Upper lobe of left lung (tissue), 6 donors: ENCODE measurements around the gene PRLH. TPM values are rescaled to one million over a fixed set of nuclear protein-coding genes. Genes with fewer than 3 reads are reported as not detected.

ENCODE experiments used
- ATAC-seq, 2 donors: fragments of 200-7000 bp; cut with Tn5 transposase; one replicate each; pipeline ENCODE4 v1.9.1; 2022; ENCODE audit warnings: mild to moderate bottlenecking in 2 of 2, moderate library complexity in 2 of 2; ENCODE audit not compliant: low FRiP score in 2 of 2
- DNase-seq, 2 donors: peaks; one replicate each; pipeline ENCODE4 v3.0.0-alpha.2; 2019 to 2020
- H3K27ac ChIP-seq, 4 donors: fragments of 200-600 bp; sonication (generic); one replicate each; pipeline ENCODE4 v1.5.1; 2016 to 2019
- H3K27me3 ChIP-seq, 4 donors: fragments of 200-600 bp; sonication (generic); one replicate each; pipeline ENCODE4 v1.5.1; 2017 to 2019
- H3K36me3 ChIP-seq, 4 donors: fragments of 200-600 bp; sonication (generic); one replicate each; pipeline ENCODE4 v1.5.1; 2016 to 2019
- H3K4me1 ChIP-seq, 4 donors: fragments of 200-600 bp; sonication (generic); one replicate each; pipeline ENCODE4 v1.5.1; 2018 to 2019
- H3K4me3 ChIP-seq, 4 donors: fragments of 200-600 bp; sonication (generic); one replicate each; pipeline ENCODE4 v1.5.1; 2017 to 2019; ENCODE audit warnings: mild to moderate bottlenecking in 2 of 4, moderate library complexity in 1 of 4
- H3K9me3 ChIP-seq, 4 donors: fragments of 200-600 bp; sonication (generic); one replicate each; pipeline ENCODE4 v1.5.1; 2018 to 2019
- CTCF ChIP-seq, 6 experiments: fragments of 450-650 bp in 4 of 6; fragments of 200-600 bp in 2 of 6; sonication (generic) in 2 of 6; IDR thresholded peaks; one replicate each; pipeline ENCODE4 v1.5.1; 2016 to 2019; ENCODE audit warnings: antibody characterized with exemption in 6 of 6
- EP300 ChIP-seq, 4 donors: sonication (generic); formaldehyde crosslinking; IDR thresholded peaks; one replicate each; pipeline ENCODE4 v1.5.1; 2017; ENCODE audit warnings: antibody characterized with exemption in 4 of 4, control low read depth in 2 of 4
- POLR2A ChIP-seq, 4 donors: fragments of 450-650 bp; IDR thresholded peaks; one replicate each; pipeline ENCODE4 v1.5.1; 2016 to 2017; ENCODE audit warnings: antibody characterized with exemption in 4 of 4, mild to moderate bottlenecking in 2 of 4
- POLR2AphosphoS5 ChIP-seq, 2 donors: sonication (generic); formaldehyde crosslinking; IDR thresholded peaks; one replicate each; pipeline ENCODE4 v1.5.1; 2017; ENCODE audit warnings: antibody characterized with exemption in 2 of 2
- WGBS, 2 donors: methylation state at CpG; one replicate each; pipeline ENCODE4 v1.1.5; 2017 to 2018; 5-methylcytosine and 5-hydroxymethylcytosine counted together
- total RNA-seq, 6 donors: library from RNA; depleted of rRNA in 4 of 6; stranded (reverse); fragments of >200 nt in 4 of 6; gene quantifications; one replicate each; pipeline versions ENCODE4 v1.1.0 to v1.2.1, GENCODE V29; 2016 to 2021
- donor health status: DM: no; HTN: no; CAD: no; lungs with moderate emphysema.
- donor health status: DM: no; HTN: yes; CAD: no; lungs with severe emphysema.

PRLH gene
- total RNA-seq, 6 donors from 2014 or later = not detected

- no peaks in the 10 kb centered on the region for H3K4me1 ChIP-seq
- H3K27me3 ChIP-seq = no peaks in the 10 kb centered on the region
- 94% methylated on average over 1 of the region's 1 CpG for WGBS, 2 donors
- peaks cover 0 to 17% (median 7%) of the 10 kb centered on the region in 4 donors for H3K36me3 ChIP-seq
- DNase-seq (no peak), ATAC-seq (no peak)
- peak overlapping the region in 1 of 4 donors; percentile 23 for H3K27ac ChIP-seq
- peak in 1 of 4 donors; percentile 15 for TF ChIP-seq POLR2A (IDR thresholded peaks at IDR 0.05)
- TF ChIP-seq CTCF (IDR thresholded peaks at IDR 0.05) = no peak
- no peaks in the 10 kb centered on the region for H3K9me3 ChIP-seq
- H3K4me3 ChIP-seq = no peak overlapping the region
Measured at GRCh38 chr2:237534380-237534779, 32.0 kb upstream of the PRLH start.

- no peak for TF ChIP-seq POLR2AphosphoS5 (IDR thresholded peaks at IDR 0.05)
- TF ChIP-seq POLR2A (IDR thresholded peaks at IDR 0.05) = no peak
- TF ChIP-seq CTCF (IDR thresholded peaks at IDR 0.05) = no peak
- TF ChIP-seq EP300 (IDR thresholded peaks at IDR 0.05) = no peak
- Histone ChIP-seq H3K4me1 (peaks cover 1 to 7% (median 2%) of the 10 kb centered on the region in 4 donors), H3K36me3 (peaks cover 0 to 16% (median 9%) of the 10 kb centered on the region in 4 donors), H3K27ac (no peak overlapping the region), H3K9me3 (no peaks in the 10 kb centered on the region), H3K27me3 (no peaks in the 10 kb centered on the region), H3K4me3 (no peak overlapping the region)
- 83 to 85% methylated on average over 8 of the region's 8 CpGs for WGBS, 2 donors
- no peak for ATAC-seq
- no peak for DNase-seq
Measured at GRCh38 chr2:237535385-237536082, 30.8 kb upstream of the PRLH start.

GRCh38 chr2:237536083-237536415 lies 30.3 kb upstream of the PRLH start:
- Histone ChIP-seq H3K27me3 (no peaks in the 10 kb centered on the region), H3K9me3 (no peaks in the 10 kb centered on the region), H3K4me3 (no peak overlapping the region), H3K27ac (no peak overlapping the region), H3K4me1 (peaks cover 6 to 12% (median 7%) of the 10 kb centered on the region in 4 donors), H3K36me3 (peaks cover 3 to 20% (median 11%) of the 10 kb centered on the region in 4 donors)
- DNase-seq (no peak), ATAC-seq (no peak)
- no peak for TF ChIP-seq POLR2A (IDR thresholded peaks at IDR 0.05)
- TF ChIP-seq EP300 (IDR thresholded peaks at IDR 0.05) = no peak
- TF ChIP-seq CTCF (IDR thresholded peaks at IDR 0.05) = no peak
- 99 to 100% methylated on average over 2 to 5 of the region's 5 CpGs for WGBS, 2 donors

- H3K27ac ChIP-seq = no peak overlapping the region
- ATAC-seq (no peak), DNase-seq (no peak)
- 92 to 95% methylated on average over 6 to 9 of the region's 9 CpGs for WGBS, 2 donors
- H3K36me3 ChIP-seq = peaks cover 3 to 21% (median 12%) of the 10 kb centered on the region in 4 donors
- H3K4me3 ChIP-seq = no peak overlapping the region
- TF ChIP-seq POLR2AphosphoS5 (IDR thresholded peaks at IDR 0.05) = no peak
- TF ChIP-seq EP300 (IDR thresholded peaks at IDR 0.05) = no peak
- no peak for TF ChIP-seq CTCF (IDR thresholded peaks at IDR 0.05)
- TF ChIP-seq POLR2A (IDR thresholded peaks at IDR 0.05) = no peak
- H3K27me3 ChIP-seq = no peaks in the 10 kb centered on the region
- H3K4me1 ChIP-seq = peaks cover 6 to 16% (median 8%) of the 10 kb centered on the region in 4 donors
- H3K9me3 ChIP-seq = no peaks in the 10 kb centered on the region
Measured at GRCh38 chr2:237536617-237537016, 29.8 kb upstream of the PRLH start.
